Osteoblast (primary cell): ENCODE data around the gene NDUFB1. TPM values are rescaled to one million over a fixed set of nuclear protein-coding genes. Genes with fewer than 3 reads are reported as not detected.

ENCODE experiments used
- DNase-seq: peaks from one replicate; pipeline ENCODE4 v3.0.0; 2011; ENCODE audit warnings: low spot score, mixed read lengths; ENCODE audit not compliant: insufficient read length; ENCODE audit errors: missing footprints
- H2AFZ ChIP-seq: 2 replicates; pipeline ENCODE4 v1.6.0; 2011; ENCODE audit warnings: mild to moderate bottlenecking, low read length
- H3K27ac ChIP-seq: 2 replicates; pipeline ENCODE4 v1.5.1; 2011; ENCODE audit warnings: mild to moderate bottlenecking, low read depth, low read length, moderate library complexity
- H3K27me3 ChIP-seq: 2 replicates; pipeline ENCODE4 v1.6.0; 2012; ENCODE audit warnings: mild to moderate bottlenecking, control low read depth, inconsistent platforms, low read length, moderate library complexity; ENCODE audit not compliant: insufficient read depth
- H3K36me3 ChIP-seq: 2 replicates; pipeline ENCODE4 v1.5.1; 2011; ENCODE audit warnings: mild to moderate bottlenecking, low read length, control low read depth, moderate library complexity; ENCODE audit not compliant: insufficient read depth
- H3K4me1 ChIP-seq: 2 replicates; pipeline ENCODE4 v1.5.1; 2011; ENCODE audit warnings: mild to moderate bottlenecking, low read length, control low read depth, moderate library complexity; ENCODE audit not compliant: insufficient read depth
- H3K4me2 ChIP-seq: 2 replicates; pipeline ENCODE4 v1.6.0; 2011; ENCODE audit warnings: mild to moderate bottlenecking, low read length; ENCODE audit not compliant: insufficient read depth
- H3K4me3 ChIP-seq: fragments of 200-600 bp; sonication (generic); 3 replicates; pipeline ENCODE4 v1.5.1; 2012; ENCODE audit warnings: mild to moderate bottlenecking, low read length, inconsistent platforms; ENCODE audit not compliant: insufficient read depth
- H3K79me2 ChIP-seq: 2 replicates; pipeline ENCODE4 v1.6.0; 2012; ENCODE audit warnings: mild to moderate bottlenecking, low read length, control low read depth, inconsistent platforms; ENCODE audit not compliant: insufficient read depth
- H3K9me3 ChIP-seq: 2 replicates; pipeline ENCODE4 v1.5.1; 2011; ENCODE audit warnings: low read depth, low read length, control low read depth
- H4K20me1 ChIP-seq: 2 replicates; pipeline ENCODE4 v1.6.0; 2012; ENCODE audit warnings: mild to moderate bottlenecking, low read length, control low read depth; ENCODE audit not compliant: insufficient read depth
- total RNA-seq: library from RNA; depleted of rRNA; stranded (reverse); fragments of >200 nt; gene quantifications from 2 replicates; pipeline ENCODE4 v1.2.3, GENCODE V29; 2012
- TF ChIP-seq, protein P1 (sequence below): IDR thresholded peaks from 2 replicates; pipeline ENCODE4 v1.5.1; 2011; ENCODE audit warnings: mild to moderate bottlenecking, low read depth, low read length, moderate library complexity; ENCODE audit errors: extremely low read depth

Gene NDUFB1
- total RNA-seq, 1 donor = 146 TPM

GRCh38 chr14:92074555-92074954 lies 47.0 kb downstream of the NDUFB1 start:
- Histone ChIP-seq H3K9me3 (no peaks in the 10 kb centered on the region), H3K79me2 (no peaks in the 10 kb centered on the region), H3K27ac (no peak overlapping the region), H4K20me1 (no peaks in the 10 kb centered on the region), H3K4me1 (no peaks in the 10 kb centered on the region), H2AFZ (no peak overlapping the region), H3K36me3 (peaks cover 23% of the 10 kb centered on the region), H3K4me2 (no peak overlapping the region), H3K27me3 (no peaks in the 10 kb centered on the region), H3K4me3 (no peak overlapping the region)
- no peak for DNase-seq
- TF ChIP-seq, protein P1, sequence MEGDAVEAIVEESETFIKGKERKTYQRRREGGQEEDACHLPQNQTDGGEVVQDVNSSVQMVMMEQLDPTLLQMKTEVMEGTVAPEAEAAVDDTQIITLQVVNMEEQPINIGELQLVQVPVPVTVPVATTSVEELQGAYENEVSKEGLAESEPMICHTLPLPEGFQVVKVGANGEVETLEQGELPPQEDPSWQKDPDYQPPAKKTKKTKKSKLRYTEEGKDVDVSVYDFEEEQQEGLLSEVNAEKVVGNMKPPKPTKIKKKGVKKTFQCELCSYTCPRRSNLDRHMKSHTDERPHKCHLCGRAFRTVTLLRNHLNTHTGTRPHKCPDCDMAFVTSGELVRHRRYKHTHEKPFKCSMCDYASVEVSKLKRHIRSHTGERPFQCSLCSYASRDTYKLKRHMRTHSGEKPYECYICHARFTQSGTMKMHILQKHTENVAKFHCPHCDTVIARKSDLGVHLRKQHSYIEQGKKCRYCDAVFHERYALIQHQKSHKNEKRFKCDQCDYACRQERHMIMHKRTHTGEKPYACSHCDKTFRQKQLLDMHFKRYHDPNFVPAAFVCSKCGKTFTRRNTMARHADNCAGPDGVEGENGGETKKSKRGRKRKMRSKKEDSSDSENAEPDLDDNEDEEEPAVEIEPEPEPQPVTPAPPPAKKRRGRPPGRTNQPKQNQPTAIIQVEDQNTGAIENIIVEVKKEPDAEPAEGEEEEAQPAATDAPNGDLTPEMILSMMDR = no peak

Other genes with a start within 250 kb of the NDUFB1 start
- gene FBLN5, start 174.0 kb downstream of the NDUFB1 start, total RNA-seq = 22.1 and 27.7 TPM in 2 replicates
- 38.0 and 46.9 TPM in 2 replicates for gene TRIP11, start 81.6 kb downstream of the NDUFB1 start, total RNA-seq
- 24.6 and 28.9 TPM in 2 replicates for gene ATXN3, start 15.1 kb downstream of the NDUFB1 start, total RNA-seq
- gene CPSF2, start 263 bp upstream of the NDUFB1 start, total RNA-seq = 38.9 and 47.8 TPM in 2 replicates
- gene SLC24A4, start 201.5 kb upstream of the NDUFB1 start, total RNA-seq = under 0.01 TPM in 1 of 2 replicates, not detected in the other